ENCODE results near the gene BAZ2A.
A peak's percentile ranks its signal among the peaks of the same experiment; 100 is the strongest.
"Not testable (repeated sequence)": the region's sequence is repeated elsewhere in the genome, so short reads cannot be mapped to it uniquely, and the experiment has no call there.

Gene BAZ2A

DNA sequence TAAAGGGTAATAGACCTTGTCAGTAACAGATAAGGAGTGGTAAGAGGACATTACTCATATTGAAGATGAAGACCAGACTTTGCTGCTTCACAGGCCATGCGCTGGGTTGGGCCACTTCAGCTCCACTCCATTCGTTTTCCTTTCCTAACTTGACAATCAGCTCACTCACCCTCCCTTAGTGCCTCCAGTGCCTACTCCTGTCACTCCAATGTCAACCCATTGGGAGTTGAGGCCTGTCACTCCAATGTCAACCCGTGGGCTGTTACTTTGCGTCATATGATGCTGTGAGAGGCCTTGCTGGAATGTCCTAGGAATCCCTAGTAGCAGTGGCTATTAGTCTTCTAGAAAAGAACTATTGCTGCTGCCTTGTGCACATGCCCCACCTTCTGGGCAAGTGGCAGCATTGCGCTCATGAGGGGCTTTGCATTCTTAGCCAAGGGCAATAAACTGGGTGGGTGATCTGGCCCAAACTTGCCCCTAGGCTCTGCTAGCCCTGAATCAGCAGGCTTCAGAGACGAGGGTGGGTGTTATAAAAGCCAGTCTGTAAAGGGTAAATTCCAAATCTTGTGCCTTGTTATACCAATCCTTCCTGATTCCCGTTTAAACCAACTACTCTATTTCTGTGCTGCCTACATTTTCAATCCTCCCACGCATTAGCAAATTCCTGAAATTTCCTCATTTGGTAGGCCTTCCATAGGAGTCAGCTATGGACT lies 36.1 kb downstream of the BAZ2A start:
- ATAC-seq, result peak; percentile 41 to 61

GRCh38 chr12:56591961-56592360 lies 38.2 kb downstream of the BAZ2A start:
- ATAC-seq, result no peak

DNA sequence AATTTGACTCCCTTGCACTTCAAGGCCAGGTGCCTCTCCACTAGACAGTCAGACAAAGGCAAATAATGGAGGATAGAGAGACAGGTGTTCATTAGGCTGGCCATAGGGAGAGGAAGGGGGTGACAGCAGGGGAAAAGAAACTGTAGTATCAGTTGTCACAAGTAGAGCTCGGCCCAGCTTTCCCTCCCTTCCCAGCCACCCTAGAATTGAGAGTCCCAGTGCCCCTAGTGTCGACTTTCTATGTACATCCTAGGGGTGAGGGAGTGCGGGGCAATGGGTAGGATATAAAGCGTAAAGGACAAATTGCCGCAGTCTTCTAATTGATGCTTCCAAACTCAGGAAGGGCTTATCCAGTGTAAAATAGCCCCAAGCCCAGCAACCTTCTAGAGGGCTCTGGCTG lies 39.0 kb downstream of the BAZ2A start:
- no peak for ATAC-seq

GRCh38 chr12:56590237-56590830 lies 39.8 kb downstream of the BAZ2A start:
- peak in 1 of 2 donors; percentile 54 for ATAC-seq

GRCh38 chr12:56589783-56590182 lies 40.3 kb downstream of the BAZ2A start:
- ATAC-seq, result no peak

DNA sequence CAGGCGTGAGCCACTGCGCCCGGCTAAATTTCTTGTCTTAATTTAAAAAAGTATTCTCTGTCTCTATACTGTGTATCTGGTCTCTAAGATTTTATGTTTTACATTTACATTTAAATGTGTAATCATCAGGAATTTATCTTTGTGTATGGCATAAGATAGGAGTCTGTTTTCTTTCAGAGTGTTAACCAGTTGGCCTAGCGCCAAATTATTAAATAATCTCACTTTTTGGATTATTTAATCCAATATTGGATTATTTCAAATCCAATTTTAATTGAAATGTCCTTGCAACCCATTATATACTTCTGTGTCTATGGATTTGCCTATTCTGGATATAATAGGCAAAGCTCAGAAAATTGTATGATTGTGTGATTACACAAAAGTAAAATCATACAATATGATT lies 45.0 kb downstream of the BAZ2A start:
- no peak for ATAC-seq

DNA sequence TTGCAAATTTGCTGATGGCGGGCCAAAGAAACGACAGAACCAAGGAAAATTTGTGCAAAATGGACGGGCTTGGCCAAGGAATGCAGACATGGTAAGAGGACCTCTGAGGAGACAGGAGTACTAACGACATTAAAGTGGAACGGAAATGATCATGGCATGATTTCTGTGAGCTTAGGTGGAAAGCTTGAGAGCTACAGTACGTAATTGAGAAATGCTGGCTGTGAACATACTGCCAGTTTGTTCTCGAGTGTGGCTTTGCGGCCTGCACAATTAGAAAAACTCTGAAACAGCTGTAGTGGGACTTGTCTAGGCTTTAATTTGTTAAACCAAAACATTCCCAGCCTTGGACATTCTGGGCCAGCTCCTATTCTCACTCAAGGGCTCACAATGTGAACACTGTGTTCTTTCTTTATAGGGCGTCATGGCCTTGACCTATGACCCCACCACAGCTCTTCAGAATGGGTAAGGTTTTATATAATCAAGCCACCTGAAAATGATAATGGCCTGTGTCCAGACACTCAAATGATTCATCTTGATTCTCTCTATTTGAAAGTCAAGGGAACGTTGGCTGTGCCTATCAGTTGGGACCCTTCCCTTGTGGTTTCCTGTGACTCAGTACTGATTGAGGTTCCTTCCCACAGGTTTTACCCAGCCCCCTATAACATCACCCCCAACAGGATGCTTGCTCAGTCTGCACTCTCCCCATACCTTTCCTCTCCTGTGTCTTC lies 48.5 kb downstream of the BAZ2A start:
- ATAC-seq, result peak; percentile 95 to 97

DNA sequence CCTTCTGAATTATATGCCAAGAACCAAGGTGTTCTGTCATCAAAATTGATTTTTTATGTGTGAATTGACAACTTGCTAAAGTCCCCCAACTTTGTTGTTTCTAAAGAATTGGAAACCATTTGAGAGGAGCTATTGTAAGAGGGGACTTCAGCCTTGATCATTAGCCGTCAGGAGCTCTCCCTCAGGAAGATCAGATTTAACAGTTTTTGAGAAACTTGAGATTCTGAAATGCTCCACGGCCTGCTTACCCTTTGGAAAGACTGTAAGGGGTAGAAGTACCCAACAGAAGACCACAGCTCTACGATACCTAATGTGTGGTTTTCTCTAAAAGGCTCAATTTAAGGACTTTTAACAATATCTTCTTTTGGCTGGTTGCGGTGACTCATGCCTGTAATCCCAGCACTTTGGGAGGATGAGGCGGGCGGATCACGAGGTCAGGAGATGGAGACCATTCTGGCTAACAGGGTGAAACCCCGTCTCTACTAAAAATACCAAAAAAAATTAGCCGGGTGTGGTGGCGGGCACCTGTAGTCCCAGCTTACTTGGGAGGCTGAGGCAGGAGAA lies 51.1 kb downstream of the BAZ2A start:
- ATAC-seq, result no peak

DNA sequence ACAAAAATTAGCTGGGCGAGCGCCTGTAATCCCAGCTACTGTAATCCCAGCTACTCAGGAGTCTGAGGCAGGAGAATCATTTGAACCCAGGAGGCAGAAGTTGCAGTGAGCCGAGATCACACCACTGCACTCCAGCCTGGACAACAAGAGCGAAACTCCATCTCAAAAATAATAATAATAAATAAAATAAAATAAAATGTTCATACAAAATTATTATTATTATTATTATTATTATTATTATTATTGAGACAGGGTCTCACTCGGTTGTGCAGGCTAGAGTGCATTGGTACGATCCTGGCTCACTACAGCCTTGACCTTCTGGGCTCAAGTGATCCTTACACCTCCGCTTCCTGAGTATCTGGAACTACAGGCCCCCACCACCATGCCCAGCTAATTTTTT lies 52.9 kb downstream of the BAZ2A start:
- ATAC-seq, result not testable (repeated sequence)

GRCh38 chr12:56574210-56574609 lies 55.9 kb downstream of the BAZ2A start:
- ATAC-seq, result no peak

GRCh38 chr12:56572288-56572687 lies 57.8 kb downstream of the BAZ2A start:
- no peak for ATAC-seq

- ATAC-seq, result no peak
Measured at GRCh38 chr12:56571121-56571520, 59.0 kb downstream of the BAZ2A start.

GRCh38 chr12:56568146-56568545 lies 62.0 kb downstream of the BAZ2A start:
- ATAC-seq, result no peak

- ATAC-seq, result peak; percentile 51 to 69
Measured at GRCh38 chr12:56565510-56566101, 64.5 kb downstream of the BAZ2A start.

DNA sequence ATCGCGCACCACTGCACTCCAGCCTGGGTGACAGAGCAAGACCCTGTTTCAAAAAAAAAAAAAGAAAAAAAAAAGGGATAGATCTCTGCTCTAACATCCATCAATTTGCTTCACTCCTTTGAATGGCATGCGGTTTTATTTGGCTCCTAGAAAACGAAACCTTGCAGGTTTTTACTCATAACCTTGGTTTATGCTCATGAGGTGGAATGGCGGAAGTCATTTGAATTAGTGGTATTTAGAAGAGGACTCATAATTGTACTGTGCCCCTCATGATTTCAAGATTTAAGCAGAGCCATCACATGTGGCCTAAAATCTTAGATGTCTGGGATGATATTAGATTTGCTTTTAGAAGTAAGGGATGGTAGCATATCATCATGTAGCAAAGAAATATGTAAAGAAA lies 79.1 kb downstream of the BAZ2A start:
- no peak for ATAC-seq

DNA sequence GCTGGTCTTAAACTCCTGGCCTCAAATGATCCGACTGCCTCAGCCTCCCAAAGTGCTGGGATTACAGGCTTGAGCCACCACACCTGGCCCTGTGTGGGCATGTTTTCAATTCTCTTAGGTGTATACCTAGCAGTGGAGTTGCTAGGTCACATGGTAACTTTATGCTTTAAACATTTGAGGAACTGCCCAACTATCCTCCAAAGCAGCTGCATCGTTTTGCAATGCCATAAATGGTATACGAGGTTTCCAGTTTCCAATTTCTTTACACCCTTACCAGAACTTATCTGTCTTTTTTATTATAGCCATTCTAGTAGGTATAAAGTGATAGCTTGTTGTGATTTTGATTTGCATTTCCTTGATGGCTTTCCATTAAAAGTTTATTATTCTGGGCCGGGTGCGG lies 83.4 kb downstream of the BAZ2A start:
- ATAC-seq, result no peak

All from activated CD4-positive, CD25-positive, alpha-beta regulatory T cell treated with anti-CD3 and anti-CD28 coated beads, Interleukin-2, amount 50 U/mL, for 24 hours (primary cell).